Stimulated activated CD4-positive, alpha-beta T cell treated with anti-CD3 and anti-CD28 coated beads, Interleukin-12 subunit alpha, Interleukin-12 subunit beta, amount 100 ng/mL, for 24 hours (primary cell): ENCODE measurements around the gene NTM.

Source experiments
- DNase-seq, 2 experiments: peaks; one replicate each; pipeline ENCODE4 v3.0.0-alpha.2; 2020; ENCODE audit warnings: low read depth in 2 of 2

NTM gene

GRCh38 chr11:131373095-131373725 is 2.8 kb downstream of the NTM start:
- no peak for DNase-seq

- no peak for DNase-seq
These were observed 3.3 kb downstream of the NTM start for GRCh38 chr11:131373756-131374155.

GRCh38 chr11:131375421-131375820 is 5.0 kb downstream of the NTM start:
- no peak for DNase-seq

GRCh38 chr11:131375915-131376314 is 5.5 kb downstream of the NTM start:
- DNase-seq: no peak

GRCh38 chr11:131378931-131379330 is 8.5 kb downstream of the NTM start:
- DNase-seq: no peak

GRCh38 chr11:131385763-131386390 is 15.5 kb downstream of the NTM start:
- DNase-seq: no peak

GRCh38 chr11:131386408-131386807 is 16.0 kb downstream of the NTM start:
- no peak for DNase-seq

GRCh38 chr11:131388030-131388429 is 17.6 kb downstream of the NTM start:
- no peak for DNase-seq

GRCh38 chr11:131389582-131389981 is 19.2 kb downstream of the NTM start:
- DNase-seq: no peak

GRCh38 chr11:131391176-131391575 is 20.8 kb downstream of the NTM start:
- DNase-seq: no peak

GRCh38 chr11:131392528-131393255 is 22.3 kb downstream of the NTM start:
- no peak for DNase-seq

GRCh38 chr11:131393691-131394090 is 23.3 kb downstream of the NTM start:
- no peak for DNase-seq

GRCh38 chr11:131397675-131398074 is 27.3 kb downstream of the NTM start:
- DNase-seq: no peak

- DNase-seq: no peak
These were observed 31.6 kb downstream of the NTM start for GRCh38 chr11:131402040-131402439.

GRCh38 chr11:131404010-131404409 is 33.6 kb downstream of the NTM start:
- DNase-seq: no peak

- no peak for DNase-seq
These were observed 37.7 kb downstream of the NTM start for GRCh38 chr11:131408025-131408640.

- no peak for DNase-seq
These were observed 38.9 kb downstream of the NTM start for GRCh38 chr11:131409345-131409744.

- no peak for DNase-seq
These were observed 41.2 kb downstream of the NTM start for GRCh38 chr11:131411636-131412035.

GRCh38 chr11:131412061-131412460 is 41.6 kb downstream of the NTM start:
- DNase-seq: no peak

GRCh38 chr11:131413217-131413616 is 42.8 kb downstream of the NTM start:
- DNase-seq: no peak

- no peak for DNase-seq
These were observed 47.8 kb downstream of the NTM start for GRCh38 chr11:131418189-131418588.

GRCh38 chr11:131421066-131421855 is 50.8 kb downstream of the NTM start:
- no peak for DNase-seq
